Measurements from ENCODE around the gene MS4A3.

DNA sequence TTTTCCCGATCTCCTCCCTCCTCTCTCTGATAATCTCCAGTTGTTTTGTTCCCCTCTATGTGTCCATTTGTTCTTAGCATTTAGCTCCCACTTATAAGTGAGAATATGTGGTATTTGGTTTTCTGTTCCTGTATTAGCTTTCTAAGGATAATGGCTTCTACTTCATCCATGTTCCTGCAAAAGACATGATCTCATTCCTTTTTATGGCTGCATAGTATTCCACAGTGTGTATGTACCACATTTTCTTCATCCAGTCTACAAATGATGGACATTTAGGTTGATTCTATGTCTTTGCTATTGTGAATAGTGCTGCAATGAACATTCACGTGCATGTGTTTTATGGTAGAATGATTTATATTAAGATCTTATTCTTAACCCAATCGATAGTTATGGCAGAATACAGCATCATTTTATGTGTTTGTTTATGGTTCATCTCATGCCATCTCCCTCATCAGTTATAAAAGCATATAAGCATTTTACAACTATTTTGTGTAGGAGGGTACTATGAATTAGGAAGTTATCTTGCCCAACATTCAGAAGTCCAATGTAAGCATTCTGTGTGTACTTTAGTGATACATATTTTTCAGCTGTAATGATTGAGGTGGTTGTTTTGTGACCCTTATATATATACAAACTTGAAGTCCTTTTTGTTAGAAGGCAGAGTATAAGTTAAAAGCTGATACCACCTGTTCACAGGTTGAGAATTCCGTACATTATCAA is 3.2 kb downstream of the MS4A3 start:
- TF ChIP-seq, protein P1, sequence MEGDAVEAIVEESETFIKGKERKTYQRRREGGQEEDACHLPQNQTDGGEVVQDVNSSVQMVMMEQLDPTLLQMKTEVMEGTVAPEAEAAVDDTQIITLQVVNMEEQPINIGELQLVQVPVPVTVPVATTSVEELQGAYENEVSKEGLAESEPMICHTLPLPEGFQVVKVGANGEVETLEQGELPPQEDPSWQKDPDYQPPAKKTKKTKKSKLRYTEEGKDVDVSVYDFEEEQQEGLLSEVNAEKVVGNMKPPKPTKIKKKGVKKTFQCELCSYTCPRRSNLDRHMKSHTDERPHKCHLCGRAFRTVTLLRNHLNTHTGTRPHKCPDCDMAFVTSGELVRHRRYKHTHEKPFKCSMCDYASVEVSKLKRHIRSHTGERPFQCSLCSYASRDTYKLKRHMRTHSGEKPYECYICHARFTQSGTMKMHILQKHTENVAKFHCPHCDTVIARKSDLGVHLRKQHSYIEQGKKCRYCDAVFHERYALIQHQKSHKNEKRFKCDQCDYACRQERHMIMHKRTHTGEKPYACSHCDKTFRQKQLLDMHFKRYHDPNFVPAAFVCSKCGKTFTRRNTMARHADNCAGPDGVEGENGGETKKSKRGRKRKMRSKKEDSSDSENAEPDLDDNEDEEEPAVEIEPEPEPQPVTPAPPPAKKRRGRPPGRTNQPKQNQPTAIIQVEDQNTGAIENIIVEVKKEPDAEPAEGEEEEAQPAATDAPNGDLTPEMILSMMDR (IDR thresholded peaks at IDR 0.05), result no peak
- TF ChIP-seq POLR2A (IDR thresholded peaks at IDR 0.05), result no peak
